Retinal pigment epithelial cell (primary cell): ENCODE data around the gene TMEM115.

Experiments used
- DNase-seq: peaks from one replicate; pipeline ENCODE4 v3.0.0-alpha.2; 2010; ENCODE audit warnings: low read depth
- H3K4me3 ChIP-seq: 2 replicates; pipeline ENCODE4 v1.5.1; 2011; ENCODE audit warnings: mild to moderate bottlenecking, low read length, control low read depth, moderate library complexity
- CTCF ChIP-seq: conservative IDR thresholded peaks from 2 replicates; pipeline ENCODE4 v1.5.1; 2011; ENCODE audit warnings: low read depth, low read length, control low read depth, inconsistent platforms

TMEM115 gene

GRCh38 chr3:50322115-50322385 is 37.3 kb downstream of the TMEM115 start:
- H3K4me3 ChIP-seq = peak overlapping the region; percentile 90
- TF ChIP-seq CTCF = no peak
- DNase-seq = no peak

GRCh38 chr3:50321336-50322114 is 37.8 kb downstream of the TMEM115 start:
- peak overlapping the region; percentile 90 for H3K4me3 ChIP-seq
- peak; percentile 63 for DNase-seq
- peak; percentile 57 for TF ChIP-seq CTCF

GRCh38 chr3:50320853-50321335 is 38.4 kb downstream of the TMEM115 start:
- peak overlapping the region; percentile 90 for H3K4me3 ChIP-seq
- TF ChIP-seq CTCF = no peak
- no peak for DNase-seq

DNA sequence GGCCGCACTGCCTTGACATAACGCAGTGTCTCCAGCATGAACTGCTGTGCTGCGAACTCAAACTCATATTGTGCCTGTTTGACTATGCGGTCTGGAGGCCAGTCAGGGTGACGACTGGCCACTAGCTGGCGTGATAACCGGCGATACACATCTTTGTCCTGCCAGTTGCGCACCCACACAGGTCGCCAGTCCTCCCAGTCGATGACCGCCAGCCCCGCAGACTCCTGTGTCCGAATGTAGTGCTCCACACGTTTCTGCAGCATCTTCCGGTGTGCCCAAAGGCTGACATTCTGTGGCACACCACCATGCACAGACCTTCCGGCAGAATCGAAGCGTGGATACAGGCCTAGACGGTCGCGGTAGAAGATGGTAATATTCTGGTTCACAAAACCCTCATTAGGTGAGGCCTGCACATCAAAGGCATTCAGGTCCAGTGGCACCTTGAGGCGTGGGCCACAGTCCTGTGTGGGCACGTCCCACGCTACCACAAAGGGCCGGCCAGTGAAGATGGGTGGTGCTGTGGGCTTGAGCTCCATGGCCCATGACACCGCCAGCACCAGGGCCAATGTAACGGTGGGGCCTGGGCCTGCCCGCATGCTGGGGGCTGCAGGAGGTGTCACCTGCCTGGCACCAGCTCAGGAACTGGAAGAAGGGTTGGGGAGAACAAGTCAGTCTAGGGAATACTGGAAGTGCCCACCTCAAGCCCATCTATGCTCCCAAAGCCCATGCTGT is 39.3 kb downstream of the TMEM115 start:
- DNase-seq = no peak

DNA sequence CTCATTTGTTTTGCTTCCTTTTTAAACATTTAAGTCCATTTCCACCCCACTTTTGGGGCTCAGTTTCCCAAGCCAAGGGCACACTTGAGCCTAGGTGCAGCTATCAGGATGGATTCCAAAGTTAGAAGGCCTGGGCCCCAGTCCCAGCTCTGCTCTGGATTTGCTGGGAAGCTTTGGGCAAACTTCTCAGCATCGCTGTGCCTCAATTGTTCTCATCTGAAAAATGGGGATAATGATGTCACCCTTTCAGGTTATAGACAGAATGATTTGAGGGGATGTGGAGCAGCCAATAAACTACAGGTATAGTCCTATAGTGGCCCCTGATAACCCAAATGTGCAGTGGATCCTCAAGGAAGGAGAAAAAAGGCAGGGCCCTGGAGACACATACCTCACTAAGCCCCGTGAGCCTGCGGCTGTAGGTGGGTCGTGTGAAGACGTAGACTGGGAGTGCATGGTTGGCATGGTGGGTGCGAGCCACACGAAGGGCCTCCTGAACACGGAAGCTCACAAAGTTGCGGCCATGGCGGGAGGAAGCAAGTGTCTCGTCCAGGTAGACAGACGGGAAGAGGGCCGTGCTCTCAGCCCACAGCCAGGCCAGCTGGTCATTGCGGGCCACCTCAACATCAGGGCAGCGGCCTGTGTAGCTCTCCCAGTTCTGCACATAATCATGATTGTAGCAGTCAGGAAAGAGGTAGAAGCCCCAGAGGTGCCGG is 40.0 kb downstream of the TMEM115 start:
- no peak for TF ChIP-seq CTCF
- no peak overlapping the region for H3K4me3 ChIP-seq
- no peak for DNase-seq

More for the DNA sequence above, 39.3 kb downstream of the TMEM115 start:
- TF ChIP-seq CTCF = no peak
- H3K4me3 ChIP-seq = peak overlapping the region; percentile 90

- H3K4me3 ChIP-seq = no peak overlapping the region
- TF ChIP-seq CTCF = no peak
- no peak for DNase-seq
Measured at GRCh38 chr3:50318615-50319014, 40.7 kb downstream of the TMEM115 start.
